HEK293T (cell line): ENCODE data around the gene ATP2A2.
"Not testable (repeated sequence)": the region's sequence is repeated elsewhere in the genome, so short reads cannot be mapped to it uniquely, and the experiment has no call there.

Source experiments
- CTCF ChIA-PET: fragments of 350-600 bp; formaldehyde crosslinking; extraction: SDS; loops from one replicate; lab custom pipeline; 2021; ENCODE audit warnings: antibody characterized with exemption, inconsistent platforms; lab: Yijun Ruan, JAX
- POLR2A ChIA-PET: fragments of 350-600 bp; formaldehyde crosslinking; extraction: SDS; loops from one replicate; lab custom pipeline; 2020; ENCODE audit warnings: antibody characterized with exemption, inconsistent platforms; lab: Yijun Ruan, JAX
- DNase-seq: peaks from one replicate; pipeline ENCODE4 v3.0.0; 2012; ENCODE audit warnings: mixed read lengths; ENCODE audit errors: extremely low spot score
- ARNT ChIP-seq: fragments of 450-650 bp; IDR thresholded peaks from 2 replicates; pipeline ENCODE4 v1.6.1; 2017; ENCODE audit warnings: mild to moderate bottlenecking
- BHLHE40 ChIP-seq: fragments of 450-650 bp; IDR thresholded peaks from 2 replicates; pipeline ENCODE4 v1.6.1; 2016; ENCODE audit warnings: mild to moderate bottlenecking, moderate library complexity, borderline replicate concordance
- CTBP1 ChIP-seq: fragments of 450-650 bp; IDR thresholded peaks from 2 replicates; pipeline ENCODE4 v1.6.1; 2016; ENCODE audit warnings: borderline replicate concordance
- ELF4 ChIP-seq: fragments of 450-650 bp; IDR thresholded peaks from 2 replicates; pipeline ENCODE4 v1.6.1; 2017; ENCODE audit warnings: antibody characterized with exemption
- FOXA1 ChIP-seq: fragments of 450-650 bp; IDR thresholded peaks from 2 replicates; pipeline ENCODE4 v1.6.1; 2016; ENCODE audit warnings: mild to moderate bottlenecking
- FOXK2 ChIP-seq: fragments of 450-650 bp; IDR thresholded peaks from 2 replicates; pipeline ENCODE4 v1.6.1; 2016; ENCODE audit warnings: mild to moderate bottlenecking
- FOXM1 ChIP-seq: fragments of 450-650 bp; IDR thresholded peaks from 2 replicates; pipeline ENCODE4 v1.6.1; 2017; ENCODE audit warnings: mild to moderate bottlenecking, borderline replicate concordance
- HDGF ChIP-seq: fragments of 450-650 bp; IDR thresholded peaks from 2 replicates; pipeline ENCODE4 v1.6.1; 2017; ENCODE audit warnings: antibody characterized with exemption, borderline replicate concordance
- L3MBTL2 ChIP-seq: fragments of 450-650 bp; conservative IDR thresholded peaks from 2 replicates; pipeline ENCODE4 v1.6.1; 2016; ENCODE audit warnings: mild to moderate bottlenecking
- LEF1 ChIP-seq: fragments of 450-650 bp; IDR thresholded peaks from 2 replicates; pipeline ENCODE4 v1.6.1; 2017; ENCODE audit warnings: mild to moderate bottlenecking, borderline replicate concordance
- NFRKB ChIP-seq: fragments of 450-650 bp; IDR thresholded peaks from 2 replicates; pipeline ENCODE4 v1.6.1; 2016; ENCODE audit warnings: mild to moderate bottlenecking, moderate library complexity
- SP1 ChIP-seq: fragments of 450-650 bp; IDR thresholded peaks from 2 replicates; pipeline ENCODE4 v1.6.1; 2017
- SUZ12 ChIP-seq: fragments of 450-650 bp; IDR thresholded peaks from 2 replicates; pipeline ENCODE4 v1.6.1; 2016; ENCODE audit warnings: mild to moderate bottlenecking
- TARDBP ChIP-seq: fragments of 450-650 bp; IDR thresholded peaks from 2 replicates; pipeline ENCODE4 v1.6.1; 2016
- ZNF384 ChIP-seq: fragments of 450-650 bp; IDR thresholded peaks from 2 replicates; pipeline ENCODE4 v1.6.1; 2016
- TF ChIP-seq, protein P1 (sequence below): fragments of 450-650 bp; IDR thresholded peaks from 2 replicates; pipeline ENCODE4 v1.6.1; 2016

The ATP2A2 gene

DNA sequence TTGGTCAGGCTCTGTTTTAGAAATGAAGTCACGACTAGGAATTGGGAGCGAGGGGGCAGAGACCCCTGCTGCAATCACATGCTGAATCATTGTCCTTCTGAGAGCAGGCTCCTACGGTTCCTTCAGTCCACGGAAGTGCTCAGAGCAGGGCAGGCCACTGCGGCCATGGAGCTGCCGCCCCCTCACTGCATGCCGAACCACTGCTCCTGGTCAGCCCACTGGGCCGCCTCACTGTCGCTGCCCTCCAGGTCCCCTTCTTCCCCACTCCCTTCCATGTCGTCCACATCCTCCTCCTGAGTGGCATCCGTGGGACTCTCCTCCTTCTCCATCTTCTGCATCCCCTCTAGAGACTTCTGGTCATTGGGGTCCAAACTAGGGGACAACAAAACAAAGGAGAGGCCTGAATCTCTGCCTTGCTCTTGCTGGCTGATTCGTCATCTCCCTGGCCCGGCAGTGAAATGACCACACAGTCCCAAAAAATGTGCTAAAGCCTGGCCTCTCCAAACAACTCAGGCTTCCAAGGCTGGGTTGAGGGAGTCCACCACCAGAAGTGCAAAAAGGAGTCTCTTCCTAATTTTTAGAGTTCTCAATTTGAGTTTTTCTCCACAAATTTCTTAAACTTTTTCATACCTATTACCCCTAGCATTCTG is 93.0 kb downstream of the ATP2A2 start:
- TF ChIP-seq TARDBP (no peak), SP1 (no peak), FOXM1 (no peak), L3MBTL2 (no peak), CTBP1 (no peak), ARNT (no peak), ZNF384 (no peak), HDGF (no peak), ELF4 (no peak), LEF1 (no peak), NFRKB (no peak), FOXK2 (no peak), SUZ12 (no peak), FOXA1 (no peak), BHLHE40 (no peak)
- TF ChIP-seq, protein P1, sequence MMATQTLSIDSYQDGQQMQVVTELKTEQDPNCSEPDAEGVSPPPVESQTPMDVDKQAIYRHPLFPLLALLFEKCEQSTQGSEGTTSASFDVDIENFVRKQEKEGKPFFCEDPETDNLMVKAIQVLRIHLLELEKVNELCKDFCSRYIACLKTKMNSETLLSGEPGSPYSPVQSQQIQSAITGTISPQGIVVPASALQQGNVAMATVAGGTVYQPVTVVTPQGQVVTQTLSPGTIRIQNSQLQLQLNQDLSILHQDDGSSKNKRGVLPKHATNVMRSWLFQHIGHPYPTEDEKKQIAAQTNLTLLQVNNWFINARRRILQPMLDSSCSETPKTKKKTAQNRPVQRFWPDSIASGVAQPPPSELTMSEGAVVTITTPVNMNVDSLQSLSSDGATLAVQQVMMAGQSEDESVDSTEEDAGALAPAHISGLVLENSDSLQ = no peak
- CTCF ChIA-PET = no interaction called here
- no peak for DNase-seq
- POLR2A ChIA-PET = interaction anchor here (1.5 kb wide), 1 partner anchor 12 kb away, joined by 3 read pairs; no protein-coding TSS in a partner anchor

DNA sequence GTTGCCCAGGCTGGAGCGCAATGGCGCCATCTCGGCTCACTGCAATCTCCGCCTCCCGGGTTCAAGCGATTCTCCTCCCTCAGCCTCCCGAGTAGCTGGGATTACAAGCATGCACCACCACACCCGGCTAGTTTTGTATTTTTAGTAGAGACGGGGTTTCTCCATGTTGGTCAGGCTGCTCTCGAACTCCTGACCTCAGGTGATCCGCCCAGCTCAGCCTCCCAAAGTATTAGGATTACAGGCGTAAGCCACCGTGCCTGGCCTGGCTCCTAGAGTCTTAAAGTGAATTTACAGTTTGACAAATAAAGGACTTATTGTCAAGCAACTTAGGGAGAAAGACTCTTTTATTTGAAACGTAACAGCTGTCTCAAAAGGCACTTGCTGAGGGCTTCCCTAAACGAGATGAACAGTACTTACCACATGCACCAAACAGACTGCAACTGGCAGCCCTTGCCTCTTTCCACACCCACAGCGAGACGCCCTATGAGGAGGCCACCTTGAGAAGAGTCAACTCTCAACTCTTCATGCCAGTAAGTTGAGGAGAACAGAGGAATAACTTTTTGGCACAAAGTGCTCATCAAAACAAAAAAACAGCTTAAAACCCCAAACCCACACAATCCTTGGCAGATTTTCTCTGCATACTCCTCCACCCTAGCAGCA is 97.2 kb downstream of the ATP2A2 start:
- DNase-seq, CTCF ChIA-PET, POLR2A ChIA-PET: not testable (repeated sequence)

DNA sequence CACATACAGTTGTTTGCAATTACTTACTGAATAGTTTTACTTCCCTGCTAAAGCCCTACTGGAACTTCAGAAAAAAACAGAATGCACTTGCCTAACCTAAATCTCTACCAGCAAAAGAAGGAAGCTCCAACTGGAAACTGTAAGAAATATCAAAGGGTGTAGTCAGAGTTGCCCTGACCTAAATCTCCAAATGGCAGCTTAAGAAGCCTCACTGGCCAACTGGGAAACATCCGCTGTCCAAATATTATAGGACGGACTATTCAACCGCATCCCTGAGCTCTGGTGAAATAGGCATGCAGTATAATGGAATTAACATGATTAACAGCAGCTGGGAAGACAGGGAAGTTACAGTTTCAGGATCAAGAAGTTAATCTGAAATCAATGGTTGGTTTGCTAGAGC is 98.2 kb downstream of the ATP2A2 start:
- POLR2A ChIA-PET = interaction anchor here (0.7 to 0.8 kb wide), 2 partner anchors 11 to 30 kb away, joined by 3 read pairs; no protein-coding TSS in a partner anchor
- no peak for DNase-seq
- no peak for TF ChIP-seq LEF1
- no peak for TF ChIP-seq BHLHE40
- TF ChIP-seq ZNF384 = no peak
- no peak for TF ChIP-seq ELF4
- TF ChIP-seq HDGF = no peak
- no peak for TF ChIP-seq FOXA1
- TF ChIP-seq SUZ12 = no peak
- TF ChIP-seq CTBP1 = no peak
- TF ChIP-seq, protein P1 = no peak
- no peak for TF ChIP-seq FOXM1
- CTCF ChIA-PET = no interaction called here

DNA sequence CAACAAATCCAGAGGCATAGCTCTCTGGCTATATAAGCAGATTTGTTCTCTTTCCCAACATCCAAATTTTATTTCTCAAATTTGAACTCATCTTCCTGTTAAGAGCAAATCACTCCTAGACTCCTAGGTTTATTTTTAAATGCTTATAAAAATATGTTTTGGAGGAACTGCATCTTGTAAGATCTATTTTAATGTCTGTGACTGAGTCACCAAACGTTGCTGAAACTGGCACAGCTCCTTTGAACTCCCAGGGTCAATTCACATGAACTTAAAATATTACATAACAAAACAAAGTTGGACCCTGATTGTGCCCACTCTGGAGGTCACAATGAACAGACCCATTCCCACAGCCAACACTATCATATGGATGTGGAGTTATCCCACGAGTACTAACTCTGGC is 98.6 kb downstream of the ATP2A2 start:
- TF ChIP-seq ARNT (no peak), FOXK2 (no peak), BHLHE40 (no peak), TARDBP (no peak), ELF4 (no peak), HDGF (no peak), SP1 (no peak), ZNF384 (no peak), L3MBTL2 (no peak), CTBP1 (no peak), NFRKB (no peak), FOXA1 (no peak)
- TF ChIP-seq, protein P1 = no peak

DNA sequence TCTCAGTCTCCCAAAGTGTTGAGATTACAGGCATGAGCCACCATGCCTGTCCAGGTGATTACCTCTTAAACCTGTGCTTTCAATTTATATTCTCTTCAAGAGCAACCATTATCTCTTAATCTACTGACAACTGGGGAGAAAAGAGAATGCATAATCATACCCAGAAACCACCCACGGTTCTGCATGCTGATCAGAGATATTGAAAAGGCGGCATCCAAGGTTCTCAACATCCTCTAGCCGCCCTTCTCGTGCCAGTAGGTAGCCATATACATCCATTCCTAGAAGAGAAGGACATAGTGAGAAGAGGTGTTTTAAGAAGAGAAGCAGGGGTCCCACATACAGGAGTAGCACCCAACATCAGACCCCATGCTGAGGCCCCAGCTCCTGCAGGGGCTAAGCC is 101.6 kb downstream of the ATP2A2 start:
- ChIA-PET POLR2A (no interaction called here), CTCF (no interaction called here)
- no peak for TF ChIP-seq CTBP1
- TF ChIP-seq SP1 = no peak
- no peak for TF ChIP-seq SUZ12
- no peak for TF ChIP-seq L3MBTL2
- no peak for TF ChIP-seq ARNT
- TF ChIP-seq, protein P1 = no peak
- no peak for TF ChIP-seq ELF4
- TF ChIP-seq BHLHE40 = no peak
- no peak for TF ChIP-seq TARDBP
- TF ChIP-seq ZNF384 = no peak
- no peak for TF ChIP-seq LEF1
- TF ChIP-seq NFRKB = no peak
- no peak for TF ChIP-seq FOXK2
- no peak for TF ChIP-seq FOXM1
- TF ChIP-seq FOXA1 = no peak
- DNase-seq = no peak

More for the DNA sequence above, 98.6 kb downstream of the ATP2A2 start:
- no peak for DNase-seq
- ChIA-PET POLR2A (interaction anchor here (0.7 to 0.8 kb wide), 2 partner anchors 11 to 31 kb away, joined by 3 read pairs; no protein-coding TSS in a partner anchor), CTCF (no interaction called here)
